ENCODE measurements around the gene ABCA12.

The ABCA12 gene

DNA sequence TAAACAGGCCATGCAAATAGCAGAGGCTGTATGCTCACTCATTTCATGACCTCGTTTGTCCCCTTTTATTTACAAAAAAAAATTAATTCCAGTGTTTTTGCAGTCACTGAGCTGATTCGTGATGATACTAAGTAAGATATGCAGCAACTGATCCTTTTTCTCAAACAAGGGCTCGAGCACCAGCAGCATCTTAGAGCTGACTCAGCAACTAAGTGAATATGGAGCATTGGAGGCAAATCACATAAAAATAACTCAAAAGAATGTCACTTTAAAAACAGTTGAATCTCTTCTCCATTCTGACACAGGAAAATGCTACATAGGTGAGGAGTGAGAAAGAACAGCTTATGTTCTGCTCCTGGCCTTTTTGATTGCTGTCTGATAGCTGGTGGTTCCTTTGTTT is 152.8 kb downstream of the ABCA12 start:
- no peaks in the 10 kb centered on the region for H3K9me3 ChIP-seq (ENCODE audit: insufficient read depth, low read length)
- no peak overlapping the region for H3K4me3 ChIP-seq (ENCODE audit: insufficient read length, low read depth)
- TF ChIP-seq YY1 (IDR thresholded peaks at IDR 0.05; ENCODE audit: insufficient read depth, insufficient read length) (no peak), ZNF274 (IDR thresholded peaks at IDR 0.05; ENCODE audit: low read depth, low read length) (no peak), SUZ12 (IDR thresholded peaks at IDR 0.05; ENCODE audit: extremely low read depth, insufficient read depth, insufficient read length) (no peak)

DNA sequence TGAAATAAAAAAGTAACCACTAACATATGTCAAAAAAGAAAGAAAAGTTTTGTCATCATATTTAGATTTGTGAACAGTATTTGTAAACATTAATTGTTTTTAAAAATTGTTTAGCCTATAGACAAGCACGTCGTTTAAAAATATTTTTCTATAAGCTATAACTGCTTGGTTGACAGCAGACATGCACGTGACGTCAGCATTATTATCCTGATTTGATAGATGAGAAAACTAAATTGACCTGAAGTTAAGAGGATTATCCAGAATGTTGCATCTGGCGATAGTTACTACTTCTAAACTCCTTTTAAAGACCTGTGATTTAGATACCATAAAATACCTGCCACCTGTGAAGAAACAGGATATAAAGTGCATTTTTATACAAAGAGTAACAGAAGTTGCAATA is 172.0 kb downstream of the ABCA12 start:
- no peaks in the 10 kb centered on the region for H3K9me3 ChIP-seq (ENCODE audit: insufficient read depth, low read length)
- no peak overlapping the region for H3K4me3 ChIP-seq (ENCODE audit: insufficient read length, low read depth)
- H3K9ac ChIP-seq (ENCODE audit: insufficient read length, low read depth), result no peak overlapping the region
- TF ChIP-seq SUZ12 (IDR thresholded peaks at IDR 0.05; ENCODE audit: extremely low read depth, insufficient read depth, insufficient read length) (no peak), YY1 (IDR thresholded peaks at IDR 0.05; ENCODE audit: insufficient read depth, insufficient read length) (no peak), ZNF274 (IDR thresholded peaks at IDR 0.05; ENCODE audit: low read depth, low read length) (no peak)
- no peaks in the 10 kb centered on the region for H3K36me3 ChIP-seq (ENCODE audit: insufficient read depth, insufficient read length, low read length)
- no peaks in the 10 kb centered on the region for H3K27me3 ChIP-seq (ENCODE audit: insufficient read depth, insufficient read length)
- H3K4me1 ChIP-seq (ENCODE audit: insufficient read depth, insufficient read length), result no peaks in the 10 kb centered on the region
- DNase-seq (ENCODE audit: low read depth, low spot score), result no peak

More for the DNA sequence above, 152.8 kb downstream of the ABCA12 start:
- Histone ChIP-seq H3K36me3 (ENCODE audit: insufficient read depth, insufficient read length, low read length) (no peaks in the 10 kb centered on the region), H3K4me1 (ENCODE audit: insufficient read depth, insufficient read length) (no peaks in the 10 kb centered on the region), H3K27me3 (ENCODE audit: insufficient read depth, insufficient read length) (no peaks in the 10 kb centered on the region), H3K9ac (ENCODE audit: insufficient read length, low read depth) (no peak overlapping the region)
- no peak for DNase-seq (ENCODE audit: low read depth, low spot score)

DNA sequence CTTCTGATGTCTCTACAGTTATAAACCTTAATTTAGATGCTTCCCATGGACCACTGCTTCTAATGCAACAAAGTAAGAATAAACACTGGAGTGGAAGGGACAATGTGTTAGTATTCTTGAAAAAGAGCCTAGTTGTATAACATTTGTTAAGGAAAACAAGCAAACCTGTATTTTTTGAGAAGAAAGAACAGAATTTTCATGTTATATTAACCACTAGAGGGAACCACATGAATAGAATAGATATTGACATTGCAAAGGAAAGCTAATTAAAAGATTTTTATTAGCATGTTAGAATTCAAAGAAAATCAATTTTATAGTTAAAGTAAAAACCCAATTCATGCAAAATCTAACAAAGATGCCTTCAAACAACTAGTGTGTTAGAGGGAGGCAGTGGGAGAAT is 177.7 kb downstream of the ABCA12 start:
- Histone ChIP-seq H3K27me3 (ENCODE audit: insufficient read depth, insufficient read length) (no peaks in the 10 kb centered on the region), H3K4me1 (ENCODE audit: insufficient read depth, insufficient read length) (no peaks in the 10 kb centered on the region), H3K9me3 (ENCODE audit: insufficient read depth, low read length) (no peaks in the 10 kb centered on the region), H3K9ac (ENCODE audit: insufficient read length, low read depth) (no peak overlapping the region), H3K36me3 (ENCODE audit: insufficient read depth, insufficient read length, low read length) (no peaks in the 10 kb centered on the region), H3K4me3 (ENCODE audit: insufficient read length, low read depth) (no peak overlapping the region)
- DNase-seq (ENCODE audit: low read depth, low spot score), result no peak
- TF ChIP-seq YY1 (IDR thresholded peaks at IDR 0.05; ENCODE audit: insufficient read depth, insufficient read length) (no peak), ZNF274 (IDR thresholded peaks at IDR 0.05; ENCODE audit: low read depth, low read length) (no peak), SUZ12 (IDR thresholded peaks at IDR 0.05; ENCODE audit: extremely low read depth, insufficient read depth, insufficient read length) (no peak)

DNA sequence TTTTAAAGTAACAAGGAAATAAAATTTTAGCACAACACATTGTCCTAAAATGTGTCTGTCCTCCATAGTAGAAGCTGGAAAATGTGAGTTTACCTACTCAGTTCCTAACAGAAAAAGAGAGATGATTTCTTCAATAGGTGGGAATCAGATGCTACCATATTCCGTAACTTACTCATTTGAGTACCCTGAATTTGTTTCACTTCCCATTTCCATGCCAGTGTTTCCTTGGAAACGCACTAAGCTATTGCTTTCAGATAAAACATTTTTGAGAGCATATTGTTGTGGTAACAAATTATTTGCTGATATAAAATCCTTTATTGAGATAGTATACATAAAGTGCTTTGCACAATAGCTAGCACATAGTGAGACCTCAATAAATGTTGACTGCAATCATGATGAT is 191.5 kb downstream of the ABCA12 start:
- Histone ChIP-seq H3K4me3 (ENCODE audit: insufficient read length, low read depth) (no peak overlapping the region), H3K36me3 (ENCODE audit: insufficient read depth, insufficient read length, low read length) (no peaks in the 10 kb centered on the region), H3K9me3 (ENCODE audit: insufficient read depth, low read length) (no peaks in the 10 kb centered on the region), H3K27me3 (ENCODE audit: insufficient read depth, insufficient read length) (no peaks in the 10 kb centered on the region), H3K4me1 (ENCODE audit: insufficient read depth, insufficient read length) (no peaks in the 10 kb centered on the region), H3K9ac (ENCODE audit: insufficient read length, low read depth) (no peak overlapping the region)
- DNase-seq (ENCODE audit: low read depth, low spot score), result no peak
- no peak for TF ChIP-seq ZNF274 (IDR thresholded peaks at IDR 0.05; ENCODE audit: low read depth, low read length)
- no peak for TF ChIP-seq SUZ12 (IDR thresholded peaks at IDR 0.05; ENCODE audit: extremely low read depth, insufficient read depth, insufficient read length)
- no peak for TF ChIP-seq YY1 (IDR thresholded peaks at IDR 0.05; ENCODE audit: insufficient read depth, insufficient read length)

DNA sequence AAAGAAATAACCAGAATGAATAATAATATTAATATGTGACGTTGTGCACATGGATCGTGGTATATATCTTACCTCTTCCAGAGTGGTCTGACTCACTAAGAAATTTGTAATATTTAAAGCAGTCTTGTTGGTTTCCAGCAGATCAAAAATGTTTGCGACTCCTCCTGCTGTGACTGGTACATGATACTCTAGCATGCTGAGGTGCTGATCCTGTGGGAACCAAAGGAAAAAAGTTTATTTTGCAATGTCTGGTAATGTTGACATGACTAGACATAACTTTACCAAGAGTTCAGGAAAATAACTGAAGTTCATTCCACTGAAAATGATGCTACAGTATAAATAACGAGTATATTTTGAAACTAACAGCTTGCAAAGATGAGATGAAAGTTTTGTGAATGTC is 204.4 kb downstream of the ABCA12 start:
- H3K4me3 ChIP-seq (ENCODE audit: insufficient read length, low read depth), result no peak overlapping the region
- no peak overlapping the region for H3K9ac ChIP-seq (ENCODE audit: insufficient read length, low read depth)
- no peaks in the 10 kb centered on the region for H3K27me3 ChIP-seq (ENCODE audit: insufficient read depth, insufficient read length)
- TF ChIP-seq YY1 (IDR thresholded peaks at IDR 0.05; ENCODE audit: insufficient read depth, insufficient read length), result no peak
- TF ChIP-seq ZNF274 (IDR thresholded peaks at IDR 0.05; ENCODE audit: low read depth, low read length), result no peak
- TF ChIP-seq SUZ12 (IDR thresholded peaks at IDR 0.05; ENCODE audit: extremely low read depth, insufficient read depth, insufficient read length), result no peak
- no peaks in the 10 kb centered on the region for H3K9me3 ChIP-seq (ENCODE audit: insufficient read depth, low read length)
- H3K36me3 ChIP-seq (ENCODE audit: insufficient read depth, insufficient read length, low read length), result no peaks in the 10 kb centered on the region
- H3K4me1 ChIP-seq (ENCODE audit: insufficient read depth, insufficient read length), result peaks cover 1% of the 10 kb centered on the region
- no peak for DNase-seq (ENCODE audit: low read depth, low spot score)

DNA sequence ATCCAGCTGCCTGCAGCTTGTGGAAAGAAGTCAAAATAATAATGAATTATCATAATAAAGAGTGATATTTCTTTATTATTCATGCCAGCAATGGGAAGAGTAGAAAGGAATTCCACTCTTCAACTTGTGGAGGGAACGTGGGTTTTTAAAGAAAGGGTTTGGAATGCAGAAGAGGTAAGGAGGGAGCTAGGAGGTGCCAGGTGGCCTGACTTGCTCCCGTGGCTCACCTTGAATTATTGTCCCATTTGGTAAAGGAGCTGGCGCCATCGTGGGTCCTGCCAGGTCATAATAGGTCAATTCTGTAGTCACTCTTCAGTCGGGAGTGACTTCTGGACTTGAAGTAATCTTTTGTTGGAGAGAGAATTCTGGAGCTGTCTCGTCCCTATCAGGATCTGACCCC is 233.8 kb downstream of the ABCA12 start:
- H3K27me3 ChIP-seq (ENCODE audit: insufficient read depth, insufficient read length), result no peaks in the 10 kb centered on the region
- DNase-seq (ENCODE audit: low read depth, low spot score), result no peak
- no peak for TF ChIP-seq YY1 (IDR thresholded peaks at IDR 0.05; ENCODE audit: insufficient read depth, insufficient read length)
- TF ChIP-seq ZNF274 (IDR thresholded peaks at IDR 0.05; ENCODE audit: low read depth, low read length), result no peak
- no peak for TF ChIP-seq SUZ12 (IDR thresholded peaks at IDR 0.05; ENCODE audit: extremely low read depth, insufficient read depth, insufficient read length)
- no peak overlapping the region for H3K4me3 ChIP-seq (ENCODE audit: insufficient read length, low read depth)
- H3K9me3 ChIP-seq (ENCODE audit: insufficient read depth, low read length), result no peaks in the 10 kb centered on the region
- no peaks in the 10 kb centered on the region for H3K4me1 ChIP-seq (ENCODE audit: insufficient read depth, insufficient read length)
- no peaks in the 10 kb centered on the region for H3K36me3 ChIP-seq (ENCODE audit: insufficient read depth, insufficient read length, low read length)
- H3K9ac ChIP-seq (ENCODE audit: insufficient read length, low read depth), result no peak overlapping the region

DNA sequence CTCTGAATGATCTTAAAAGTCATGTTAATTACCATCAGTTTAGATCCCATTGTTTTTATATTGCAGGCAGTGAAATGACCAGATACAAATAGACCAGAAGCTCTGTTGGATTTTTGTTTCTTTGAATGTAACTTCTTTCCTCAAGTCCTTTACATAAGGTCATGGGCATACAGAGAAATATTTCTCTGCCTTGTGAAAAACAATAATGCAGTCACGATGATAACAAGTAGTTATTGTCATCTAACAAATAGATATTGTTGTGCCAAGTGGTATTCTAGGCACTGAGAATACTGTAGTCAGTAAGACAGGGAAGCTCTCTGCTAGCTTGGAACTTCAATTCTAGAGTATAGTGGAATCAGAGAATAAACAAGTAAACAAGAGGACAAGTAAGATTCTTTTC is 234.2 kb downstream of the ABCA12 start:
- Histone ChIP-seq H3K27me3 (ENCODE audit: insufficient read depth, insufficient read length) (no peaks in the 10 kb centered on the region), H3K36me3 (ENCODE audit: insufficient read depth, insufficient read length, low read length) (no peaks in the 10 kb centered on the region), H3K4me3 (ENCODE audit: insufficient read length, low read depth) (no peak overlapping the region), H3K9ac (ENCODE audit: insufficient read length, low read depth) (no peak overlapping the region), H3K4me1 (ENCODE audit: insufficient read depth, insufficient read length) (no peaks in the 10 kb centered on the region), H3K9me3 (ENCODE audit: insufficient read depth, low read length) (no peaks in the 10 kb centered on the region)
- no peak for TF ChIP-seq SUZ12 (IDR thresholded peaks at IDR 0.05; ENCODE audit: extremely low read depth, insufficient read depth, insufficient read length)
- no peak for TF ChIP-seq ZNF274 (IDR thresholded peaks at IDR 0.05; ENCODE audit: low read depth, low read length)
- TF ChIP-seq YY1 (IDR thresholded peaks at IDR 0.05; ENCODE audit: insufficient read depth, insufficient read length), result no peak
- DNase-seq (ENCODE audit: low read depth, low spot score), result no peak

DNA sequence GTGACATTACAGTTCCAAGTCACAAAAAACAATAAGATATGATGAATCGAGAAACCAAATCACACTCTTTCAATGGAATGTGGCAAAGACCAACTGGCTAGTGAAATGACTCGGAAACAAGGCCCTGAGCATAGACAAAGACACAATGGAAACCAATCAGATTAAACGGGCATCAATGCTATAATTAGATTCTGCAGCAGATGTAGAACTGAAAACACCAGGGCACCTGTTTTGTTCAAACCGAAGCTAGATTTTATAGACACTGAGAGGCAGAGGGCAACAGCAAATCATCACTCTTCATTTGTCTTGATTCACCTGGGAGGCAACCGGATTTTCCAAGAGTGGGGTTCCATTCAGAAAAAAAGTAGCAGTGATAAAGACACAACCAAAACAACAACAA is 236.1 kb downstream of the ABCA12 start:
- no peak overlapping the region for H3K4me3 ChIP-seq (ENCODE audit: insufficient read length, low read depth)
- no peaks in the 10 kb centered on the region for H3K27me3 ChIP-seq (ENCODE audit: insufficient read depth, insufficient read length)
- no peak overlapping the region for H3K9ac ChIP-seq (ENCODE audit: insufficient read length, low read depth)
- TF ChIP-seq ZNF274 (IDR thresholded peaks at IDR 0.05; ENCODE audit: low read depth, low read length), result no peak
- no peaks in the 10 kb centered on the region for H3K4me1 ChIP-seq (ENCODE audit: insufficient read depth, insufficient read length)
- H3K36me3 ChIP-seq (ENCODE audit: insufficient read depth, insufficient read length, low read length), result no peaks in the 10 kb centered on the region
- no peak for DNase-seq (ENCODE audit: low read depth, low spot score)
- H3K9me3 ChIP-seq (ENCODE audit: insufficient read depth, low read length), result no peaks in the 10 kb centered on the region
